GM21526 (cell line): ENCODE results near the gene SEZ6L.

ENCODE experiments used
- ATAC-seq: cut with Tn5 transposase; IDR thresholded peaks from one replicate; pipeline ENCODE4 v1.9.1; 2021; ENCODE audit warnings: moderate library complexity; ENCODE audit not compliant: unreplicated experiment, low FRiP score

The SEZ6L gene

DNA sequence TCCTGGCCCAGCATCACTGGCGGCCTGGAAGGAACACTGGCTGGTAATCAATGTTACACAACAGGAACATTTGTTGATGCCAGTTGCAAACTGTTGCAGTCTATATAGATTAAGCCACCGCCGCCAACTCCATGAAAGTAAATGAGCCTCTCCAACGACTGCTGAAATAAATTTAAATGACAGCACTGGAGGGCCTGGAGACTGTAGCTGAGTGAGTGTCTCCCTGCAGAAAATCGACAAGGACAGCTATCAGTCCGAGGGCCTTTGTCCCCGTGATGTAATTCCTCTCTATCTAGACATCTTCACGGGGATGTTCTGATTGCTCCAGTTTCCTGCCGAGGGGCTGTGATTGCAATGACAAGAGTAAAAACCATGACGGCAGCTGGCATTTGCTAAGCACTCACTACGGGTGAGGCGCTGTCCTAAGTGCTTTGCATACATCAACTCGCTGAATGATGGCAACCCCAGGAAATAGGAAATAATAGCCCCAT lies 120.4 kb downstream of the SEZ6L start:
- ATAC-seq: no peak

DNA sequence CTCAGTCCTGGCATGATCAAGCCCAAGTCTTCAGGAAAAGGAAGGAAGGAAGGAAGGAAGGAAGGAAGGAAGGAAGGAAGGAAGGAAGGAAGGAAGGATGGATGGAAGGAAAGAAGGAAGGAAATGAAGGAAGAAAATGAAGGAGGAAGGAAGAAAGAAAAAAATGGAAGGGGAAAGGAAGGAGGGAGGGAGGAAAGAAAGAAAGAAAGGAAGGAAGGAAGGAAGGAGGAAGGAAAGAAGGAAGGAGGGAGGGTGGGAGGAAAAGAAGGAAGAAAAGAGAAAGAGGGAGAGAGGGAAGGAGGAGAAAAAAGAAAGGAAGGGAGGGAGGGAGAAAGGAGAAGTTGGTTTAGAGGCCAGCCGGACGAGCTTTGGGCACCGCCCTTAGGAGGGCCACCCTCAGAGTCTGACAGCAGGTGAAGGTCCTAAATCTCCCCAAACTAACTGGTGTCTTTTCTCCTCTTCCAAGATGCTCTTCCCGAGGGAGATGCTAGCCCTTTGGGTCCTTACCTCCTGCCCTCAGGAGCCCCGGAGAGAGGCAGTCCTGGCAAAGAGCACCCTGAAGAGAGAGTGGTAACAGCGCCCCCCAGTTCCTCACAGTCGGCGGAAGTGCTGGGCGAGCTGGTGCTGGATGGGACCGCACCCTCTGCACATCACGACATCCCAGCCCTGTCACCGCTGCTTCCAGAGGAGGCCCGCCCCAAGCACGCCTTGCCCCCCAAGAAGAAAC lies 122.8 kb downstream of the SEZ6L start:
- no peak for ATAC-seq

DNA sequence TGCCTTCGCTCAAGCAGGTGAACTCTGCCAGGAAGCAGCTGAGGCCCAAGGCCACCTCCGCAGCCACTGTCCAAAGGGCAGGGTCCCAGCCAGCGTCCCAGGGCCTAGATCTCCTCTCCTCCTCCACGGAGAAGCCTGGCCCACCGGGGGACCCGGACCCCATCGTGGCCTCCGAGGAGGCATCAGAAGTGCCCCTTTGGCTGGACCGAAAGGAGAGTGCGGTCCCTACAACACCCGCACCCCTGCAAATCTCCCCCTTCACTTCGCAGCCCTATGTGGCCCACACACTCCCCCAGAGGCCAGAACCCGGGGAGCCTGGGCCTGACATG lies 123.4 kb downstream of the SEZ6L start:
- no peak for ATAC-seq

DNA sequence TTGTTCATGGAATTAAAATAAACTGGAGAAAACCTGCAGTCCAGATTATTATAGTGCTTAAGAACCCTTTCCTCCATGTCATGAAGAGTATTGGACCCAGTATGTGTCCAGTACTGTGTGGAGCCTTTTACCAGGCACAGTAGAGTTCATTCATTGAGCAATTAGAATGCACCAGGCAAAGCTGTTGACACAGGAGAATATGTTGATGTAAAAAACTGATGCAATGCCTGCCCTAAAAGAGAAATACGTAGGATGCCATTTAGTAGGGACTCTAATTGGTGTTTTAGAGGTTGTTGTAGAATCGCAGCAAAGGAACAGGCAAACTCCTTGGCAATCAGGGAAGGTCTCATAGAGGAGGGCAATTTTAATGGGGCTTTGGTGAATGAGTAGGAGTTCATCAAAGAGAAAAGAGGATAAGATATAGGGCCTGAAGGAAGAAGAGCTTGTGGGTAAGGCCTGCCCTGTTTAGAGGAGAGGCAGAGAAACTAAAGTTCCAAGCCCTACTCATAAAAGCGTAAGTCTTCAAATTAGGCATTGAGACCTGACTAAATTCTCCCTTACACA lies 126.4 kb downstream of the SEZ6L start:
- ATAC-seq: no peak

DNA sequence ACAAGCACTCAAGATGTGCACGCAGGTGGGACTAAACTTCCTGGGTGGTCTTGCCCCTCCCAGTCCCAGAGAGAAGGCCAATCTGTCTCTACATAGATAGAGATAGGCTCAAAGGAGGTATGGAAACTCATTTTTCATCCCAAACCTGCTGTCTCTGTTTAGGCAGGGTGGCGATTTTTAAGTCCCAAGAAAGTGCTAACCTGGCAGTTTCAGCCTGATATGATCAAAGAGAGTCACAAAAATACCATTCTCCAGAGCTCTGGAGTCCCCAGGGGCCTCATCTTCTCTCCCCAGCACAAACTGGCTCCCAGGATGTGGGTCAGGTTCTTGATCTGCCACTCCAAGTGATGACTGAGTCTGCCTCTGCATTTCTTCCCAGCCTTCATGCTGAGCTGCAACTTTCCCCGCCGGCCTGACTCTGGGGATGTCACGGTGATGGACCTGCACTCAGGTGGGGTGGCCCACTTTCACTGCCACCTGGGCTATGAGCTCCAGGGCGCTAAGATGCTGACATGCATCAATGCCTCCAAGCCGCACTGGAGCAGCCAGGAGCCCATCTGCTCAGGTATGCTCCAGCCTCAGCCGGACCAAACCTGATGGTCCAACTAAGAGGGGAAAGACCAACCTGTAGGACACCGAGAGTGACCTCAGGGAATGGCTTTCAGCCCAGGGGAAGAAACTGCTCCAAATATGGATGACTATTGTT lies 129.5 kb downstream of the SEZ6L start:
- no peak for ATAC-seq

DNA sequence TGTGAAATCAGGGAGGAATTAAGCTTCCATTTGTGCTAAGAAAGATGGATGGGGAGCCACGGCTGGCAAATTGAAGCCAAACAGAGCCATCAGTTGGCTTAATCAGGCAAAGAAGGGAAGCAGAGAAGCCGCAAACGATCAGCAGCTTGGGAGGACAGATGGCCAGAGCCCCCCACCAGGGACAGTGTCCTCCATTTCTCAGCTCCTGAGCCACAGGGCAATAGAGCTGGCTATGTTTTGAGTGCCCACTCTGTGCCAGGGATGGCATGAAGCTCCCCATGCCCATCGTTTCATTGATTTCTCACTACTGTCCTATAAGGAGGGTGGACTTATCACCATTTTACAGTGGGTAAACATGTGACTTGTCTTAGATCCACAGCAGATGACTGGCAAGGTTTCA lies 133.5 kb downstream of the SEZ6L start:
- no peak for ATAC-seq

DNA sequence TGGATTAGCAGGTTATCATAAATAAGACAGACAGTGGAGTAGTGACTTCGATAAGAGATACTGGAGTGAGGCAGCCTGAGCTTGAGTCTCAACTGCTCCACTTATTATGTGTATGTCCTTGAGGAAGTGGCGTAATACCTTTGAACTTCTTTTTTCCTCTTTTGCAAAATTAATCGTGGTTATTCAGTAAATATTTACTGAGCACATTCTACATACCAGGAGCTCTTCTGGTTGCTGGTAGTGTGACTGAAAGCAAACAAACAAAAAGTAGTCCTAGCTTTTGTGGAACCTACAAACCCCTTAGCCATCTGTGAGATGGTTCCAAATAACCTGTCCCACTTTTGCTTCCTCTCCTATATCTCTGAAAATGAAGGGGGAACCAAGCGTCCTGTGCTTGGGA lies 134.2 kb downstream of the SEZ6L start:
- no peak for ATAC-seq

DNA sequence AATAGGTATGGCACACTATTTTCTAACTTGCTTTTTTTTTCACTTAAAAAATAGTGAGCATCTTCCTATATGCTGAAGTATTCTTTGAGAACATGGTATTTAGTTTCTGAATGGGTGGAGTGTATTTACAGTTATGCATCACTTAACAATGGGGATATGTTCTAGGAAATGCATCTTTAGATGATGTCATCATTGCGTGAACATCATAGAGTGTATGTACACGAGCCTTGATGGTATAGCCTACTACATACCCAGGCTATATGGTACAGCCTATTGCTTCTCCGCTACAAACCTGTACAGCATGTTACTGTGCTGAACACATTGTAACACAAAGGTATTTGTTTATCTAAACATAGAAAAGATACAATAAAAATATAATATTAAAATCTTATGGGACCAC lies 135.5 kb downstream of the SEZ6L start:
- ATAC-seq: no peak

DNA sequence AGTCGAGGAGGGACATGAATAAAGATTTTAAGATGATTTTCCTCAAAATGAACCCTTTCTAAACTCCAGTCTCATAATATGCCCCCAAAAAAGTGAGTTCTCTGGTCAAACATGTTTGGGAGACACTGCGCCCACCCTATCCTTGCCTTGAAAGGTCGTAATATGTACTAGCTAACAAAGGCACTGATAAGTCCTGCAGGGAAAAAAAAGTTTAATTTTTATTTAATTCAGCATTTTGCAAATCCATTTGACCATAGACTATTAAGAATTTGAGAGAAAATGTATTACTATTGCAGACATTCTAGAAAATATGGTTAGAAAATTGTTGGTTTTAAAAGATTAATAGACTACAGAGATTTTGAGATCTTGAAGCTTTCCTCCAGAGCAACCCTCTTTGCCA lies 139.2 kb downstream of the SEZ6L start:
- ATAC-seq: no peak

DNA sequence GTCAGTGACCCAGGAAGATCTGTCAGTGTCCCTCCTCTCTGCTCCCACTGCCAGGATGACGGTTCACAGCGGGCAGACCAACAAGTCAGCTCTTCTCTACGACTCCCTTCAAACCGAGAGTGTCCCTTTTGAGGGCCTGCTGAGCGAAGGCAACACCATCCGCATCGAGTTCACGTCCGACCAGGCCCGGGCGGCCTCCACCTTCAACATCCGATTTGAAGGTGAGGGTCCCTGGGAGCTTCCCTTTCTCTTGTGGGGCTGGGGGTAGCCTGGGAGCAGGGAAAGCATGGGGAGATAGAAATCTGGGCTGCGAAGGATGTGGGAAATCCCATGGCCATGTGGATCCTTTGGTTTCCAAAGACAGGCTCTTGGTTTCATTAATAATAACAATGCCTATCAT lies 141.4 kb downstream of the SEZ6L start:
- no peak for ATAC-seq

DNA sequence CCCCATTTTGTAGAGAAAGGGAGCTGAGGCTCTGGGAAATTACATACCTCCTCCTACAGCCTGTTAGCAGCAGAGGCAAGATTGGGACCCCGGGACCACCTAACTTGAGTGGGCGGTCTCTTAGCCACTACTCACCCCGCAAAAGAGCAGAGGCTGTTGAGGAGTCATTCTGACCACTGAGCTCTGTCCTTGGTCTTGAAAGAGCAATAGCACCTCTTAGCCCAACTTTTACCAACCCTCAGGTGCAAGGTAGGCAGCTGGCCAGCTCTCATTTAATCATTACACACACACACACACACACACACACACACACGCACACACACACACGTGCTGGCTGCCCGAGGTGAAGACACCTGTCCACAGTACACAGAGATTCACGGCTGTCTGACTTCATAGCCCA lies 144.0 kb downstream of the SEZ6L start:
- no peak for ATAC-seq

DNA sequence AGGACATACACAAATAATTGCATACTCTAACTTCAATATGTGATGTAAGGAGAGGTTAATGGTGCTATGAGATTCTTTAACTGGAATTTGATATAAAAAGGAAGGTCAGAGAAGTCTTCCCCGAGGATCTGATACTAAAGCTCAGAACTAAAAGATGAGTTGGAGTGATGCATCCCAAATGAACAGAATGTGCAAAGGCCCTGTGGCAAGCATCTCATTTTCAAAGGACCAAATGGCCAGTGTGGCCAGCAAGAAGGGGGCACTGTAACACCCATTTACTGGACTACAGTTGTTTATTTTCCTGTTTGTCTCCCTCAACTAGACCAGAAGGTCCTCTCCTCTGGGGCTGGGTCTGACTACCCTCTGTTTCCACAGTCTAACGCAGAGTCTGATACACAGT lies 144.9 kb downstream of the SEZ6L start:
- ATAC-seq: no peak

DNA sequence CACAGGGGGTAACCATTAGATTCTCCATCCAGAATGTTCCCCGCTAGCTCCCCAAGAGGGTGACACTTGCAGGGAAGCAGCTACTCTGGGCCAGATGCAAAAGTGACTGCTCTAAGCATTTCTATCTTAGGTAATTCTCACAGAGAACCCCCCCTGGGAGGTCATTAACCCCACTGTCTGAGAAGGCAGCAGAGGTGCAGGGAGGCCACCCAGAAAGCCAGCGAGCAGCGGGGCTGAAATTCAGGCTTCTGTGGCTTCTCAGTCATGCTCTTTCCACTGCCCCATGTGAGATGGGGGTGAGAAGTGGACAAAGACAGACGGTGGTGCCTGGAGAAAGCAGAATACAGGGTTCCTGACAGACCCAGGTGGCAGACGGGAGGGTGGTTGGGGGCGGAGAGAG lies 145.4 kb downstream of the SEZ6L start:
- ATAC-seq: no peak

DNA sequence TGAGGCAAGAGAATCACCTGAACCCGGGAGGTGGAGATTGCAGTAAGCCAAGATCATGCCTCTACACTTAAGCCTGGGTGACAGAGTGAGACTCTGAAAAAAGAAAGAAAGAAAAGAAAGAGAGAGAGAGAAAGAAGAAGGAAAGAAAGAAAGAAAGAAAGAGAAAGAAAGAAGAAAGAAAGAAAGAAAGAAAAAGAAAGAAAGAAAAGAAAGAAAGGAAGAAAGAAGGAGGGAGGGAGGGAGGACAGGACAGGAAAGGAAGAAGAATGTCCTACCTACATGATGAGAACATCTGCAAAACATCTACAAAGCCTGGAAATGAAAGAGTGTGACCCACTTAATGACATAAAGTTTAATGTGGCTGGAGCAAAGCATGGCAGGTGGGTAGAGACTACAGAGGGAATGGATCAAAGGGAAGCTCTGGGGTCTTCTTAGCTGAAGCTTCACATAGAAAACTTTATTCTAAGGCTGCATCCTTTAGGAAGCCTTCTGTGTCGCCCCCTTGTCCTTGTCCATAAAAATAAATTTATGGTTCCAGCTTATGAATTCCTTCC lies 147.5 kb downstream of the SEZ6L start:
- no peak for ATAC-seq

DNA sequence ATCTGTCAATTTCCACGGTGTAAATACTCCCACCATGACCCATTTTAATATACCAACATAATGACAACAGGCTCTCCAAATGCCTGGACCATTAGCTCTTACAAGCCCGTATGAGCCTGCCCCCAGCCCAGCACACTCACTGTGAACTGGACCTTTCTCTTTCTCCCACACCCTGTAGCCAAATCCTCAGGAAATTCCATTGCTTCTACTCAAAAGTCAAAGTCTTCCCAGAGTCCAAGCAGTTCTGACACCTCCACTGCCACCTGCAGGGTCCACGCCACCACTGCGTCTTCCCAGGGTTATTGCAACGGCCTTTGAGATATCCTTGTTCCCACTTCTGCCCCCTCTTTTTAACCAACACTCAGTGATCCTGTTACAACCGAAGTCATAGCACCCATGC lies 149.7 kb downstream of the SEZ6L start:
- ATAC-seq: no peak

DNA sequence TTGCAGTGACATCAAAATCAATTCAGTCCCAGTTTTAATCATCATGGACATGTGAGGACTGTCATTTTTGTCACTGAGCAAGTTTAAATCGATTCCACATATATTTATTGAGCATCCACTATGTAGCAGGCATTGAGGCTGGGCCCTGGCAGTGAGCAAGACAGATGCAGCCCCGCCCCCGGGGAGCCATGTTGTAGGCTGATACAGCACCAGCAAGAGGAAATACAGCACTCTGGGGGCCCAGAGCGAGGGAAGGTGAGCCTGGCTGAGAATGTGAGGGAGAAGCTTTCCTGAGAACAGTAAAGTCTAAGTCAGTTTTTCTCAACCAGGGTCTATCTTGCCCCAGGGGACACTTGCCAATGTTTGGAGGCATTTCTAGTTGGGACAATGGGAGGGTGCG lies 151.2 kb downstream of the SEZ6L start:
- ATAC-seq: no peak

DNA sequence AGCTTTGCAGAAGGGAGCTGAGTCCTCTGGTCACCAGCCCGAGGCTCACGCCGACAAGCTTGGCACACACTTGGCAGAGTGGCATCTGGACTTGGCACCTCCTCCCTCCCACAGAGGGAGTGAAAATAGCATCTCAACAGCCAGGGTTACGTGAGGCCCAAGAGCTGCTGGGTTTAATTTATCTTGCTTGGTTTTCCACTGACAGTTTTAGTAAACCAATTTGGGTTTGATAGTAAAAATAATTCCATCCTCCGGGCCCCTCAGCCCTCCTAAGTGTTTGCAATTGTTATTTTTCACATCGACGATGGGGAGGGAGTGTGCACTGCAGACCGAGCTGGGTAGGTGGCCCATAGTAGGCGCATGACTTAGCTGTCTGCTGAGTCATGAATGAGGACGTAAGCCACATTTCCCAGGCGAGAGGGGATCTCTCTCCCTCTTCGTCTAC lies 152.2 kb downstream of the SEZ6L start:
- ATAC-seq: no peak

DNA sequence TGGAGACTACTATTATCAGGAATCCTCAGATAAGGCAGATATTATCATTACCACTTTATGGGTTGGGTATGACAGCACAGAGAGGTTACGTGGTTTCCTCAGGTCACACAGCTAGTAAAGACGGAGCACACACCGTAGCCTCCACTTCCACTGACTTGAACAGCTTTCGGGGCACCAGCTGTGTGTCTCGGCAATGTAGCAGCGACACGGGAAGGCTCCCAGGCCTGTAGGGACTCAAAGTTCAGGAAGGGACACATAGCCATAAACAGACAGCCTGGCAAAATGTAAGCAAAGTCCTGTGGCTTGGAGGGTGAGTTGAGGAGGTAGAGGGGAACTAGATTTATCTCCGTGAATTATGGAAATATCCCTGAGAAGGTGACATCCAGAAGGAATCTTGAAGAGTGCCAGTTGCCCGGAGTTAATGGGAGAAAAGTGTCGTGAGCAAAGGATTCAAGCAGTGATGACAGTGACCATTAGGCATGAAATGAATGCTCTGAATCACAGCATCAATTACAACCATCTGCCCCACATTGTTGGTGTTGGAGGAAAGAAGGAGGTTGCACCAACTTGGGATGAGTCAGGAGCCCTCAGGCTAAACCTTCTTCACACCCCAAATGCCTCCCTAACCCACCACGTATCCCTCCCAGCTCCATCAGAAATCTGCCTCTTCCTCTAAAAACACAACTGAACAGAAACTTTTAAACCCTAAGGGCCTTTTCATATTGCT lies 153.1 kb downstream of the SEZ6L start:
- no peak for ATAC-seq

DNA sequence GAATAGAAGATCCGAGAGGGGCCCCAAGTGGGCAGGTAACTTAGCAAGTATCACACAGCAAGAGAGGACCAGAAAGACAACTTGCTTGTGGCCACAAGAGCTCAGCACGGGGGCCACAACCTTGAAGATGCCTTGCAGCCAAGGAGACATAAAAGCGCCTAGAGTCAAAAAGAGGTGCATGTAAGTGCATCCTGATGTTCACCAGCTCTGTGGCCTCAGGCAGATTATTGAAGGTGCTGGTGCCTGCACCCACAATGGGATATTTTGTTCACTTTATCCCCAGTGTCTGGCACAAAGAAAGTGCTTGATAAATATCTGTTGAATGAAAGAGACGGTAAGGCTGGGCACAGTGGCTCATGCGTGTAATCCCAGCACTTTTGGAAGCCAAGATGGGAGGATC lies 153.8 kb downstream of the SEZ6L start:
- no peak for ATAC-seq

DNA sequence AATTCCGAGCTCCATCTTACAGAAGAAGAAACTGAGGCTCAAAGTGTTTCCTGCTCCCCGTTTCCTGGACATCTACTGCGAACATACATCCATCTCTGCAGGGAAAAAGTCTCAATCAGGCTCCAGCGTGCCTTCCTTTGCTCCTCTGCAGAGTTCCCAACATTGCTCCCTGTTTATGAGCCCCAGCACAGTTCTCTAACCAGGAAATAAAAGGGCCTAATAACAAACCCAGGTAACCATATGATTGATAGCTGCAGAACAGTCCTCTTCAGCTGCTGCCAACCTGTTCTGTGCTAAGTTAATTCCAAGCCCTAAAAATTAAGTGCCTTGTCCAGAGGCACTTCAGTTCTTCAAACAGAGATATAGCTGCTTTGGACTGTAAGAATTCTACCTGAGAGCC lies 154.9 kb downstream of the SEZ6L start:
- ATAC-seq: no peak

DNA sequence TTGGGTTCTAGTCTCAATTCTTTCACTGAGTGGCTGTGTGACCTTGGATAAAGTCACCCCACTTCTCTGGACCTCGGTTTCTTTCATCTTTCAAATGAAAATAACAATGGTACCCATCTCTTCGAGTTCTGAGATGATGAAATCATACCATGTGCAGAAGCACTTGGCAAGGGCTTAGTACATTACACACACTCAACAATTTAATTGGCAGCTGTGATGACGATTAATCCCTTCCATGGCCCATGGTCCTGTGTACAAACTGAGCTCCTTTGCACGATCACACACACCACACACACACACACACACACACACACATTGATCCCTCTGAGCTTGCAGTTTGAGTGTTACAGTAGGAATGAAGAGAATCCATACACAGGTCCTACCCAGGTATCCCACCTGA lies 156.4 kb downstream of the SEZ6L start:
- ATAC-seq: no peak
